HG03108 (cell line): Measurements from ENCODE around the gene ASPHD1.
"Not testable (repeated sequence)": the region's sequence is repeated elsewhere in the genome, so short reads cannot be mapped to it uniquely, and the experiment has no call there.

Source experiments
- ATAC-seq: cut with Tn5 transposase; IDR thresholded peaks from one replicate; pipeline ENCODE4 v1.9.1; 2021; ENCODE audit warnings: moderate library complexity; ENCODE audit not compliant: unreplicated experiment

Gene ASPHD1

DNA sequence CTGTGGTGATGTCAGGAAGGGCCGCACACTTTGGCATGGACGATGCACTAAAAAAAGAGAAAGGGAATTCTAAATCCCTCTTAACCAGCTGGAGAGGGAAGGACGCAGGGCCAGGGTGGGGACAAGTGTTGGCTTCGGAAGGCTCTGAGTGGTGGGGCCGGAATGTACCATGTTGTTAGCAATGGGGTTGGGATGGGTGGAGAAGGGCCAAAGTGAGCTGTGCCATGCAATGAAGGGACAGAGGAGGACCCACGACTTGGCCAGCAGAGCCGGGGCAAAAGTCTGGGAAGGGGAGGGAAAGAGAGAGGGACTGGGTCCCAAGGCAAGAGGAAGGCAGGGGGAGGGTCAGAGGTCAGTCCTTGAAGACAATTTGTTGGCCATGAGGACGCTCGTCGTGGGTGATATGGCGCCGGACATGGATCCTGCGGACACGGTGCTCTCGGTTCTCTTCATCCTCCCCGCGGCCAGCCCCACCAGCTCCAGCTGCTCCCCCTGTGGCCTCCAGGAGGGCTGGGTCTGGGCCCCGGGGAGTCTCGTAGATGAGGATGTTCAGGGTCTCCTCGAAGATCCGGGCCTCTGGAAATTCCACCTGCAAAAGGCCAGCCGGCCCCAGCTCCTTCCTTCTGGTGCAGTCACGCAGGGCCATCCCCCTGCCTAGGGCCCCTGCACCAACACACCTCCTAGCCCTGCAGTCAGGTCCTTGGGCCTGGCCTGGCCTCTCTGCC, 6.4 kb downstream of the ASPHD1 start:
- ATAC-seq = no peak

DNA sequence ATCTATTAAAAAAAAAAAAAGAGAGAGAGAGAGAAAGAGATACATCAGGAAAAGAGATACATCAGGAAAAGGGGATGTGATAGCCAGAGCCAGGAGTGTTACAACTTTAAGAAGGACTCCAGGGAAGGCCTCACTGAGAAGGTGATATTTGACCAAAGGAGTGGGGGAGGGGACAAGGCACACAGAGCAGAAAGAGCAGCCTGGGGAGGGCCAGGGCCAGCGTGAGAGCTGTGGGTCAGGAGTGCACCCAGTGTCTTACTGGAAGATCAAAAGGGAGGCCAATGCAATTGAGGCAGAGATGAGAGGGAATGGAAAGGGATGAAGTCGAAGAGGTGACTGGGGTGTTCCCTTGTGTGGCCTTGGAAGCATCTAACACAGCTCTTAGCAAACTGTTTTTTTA, 7.7 kb downstream of the ASPHD1 start:
- no peak for ATAC-seq

DNA sequence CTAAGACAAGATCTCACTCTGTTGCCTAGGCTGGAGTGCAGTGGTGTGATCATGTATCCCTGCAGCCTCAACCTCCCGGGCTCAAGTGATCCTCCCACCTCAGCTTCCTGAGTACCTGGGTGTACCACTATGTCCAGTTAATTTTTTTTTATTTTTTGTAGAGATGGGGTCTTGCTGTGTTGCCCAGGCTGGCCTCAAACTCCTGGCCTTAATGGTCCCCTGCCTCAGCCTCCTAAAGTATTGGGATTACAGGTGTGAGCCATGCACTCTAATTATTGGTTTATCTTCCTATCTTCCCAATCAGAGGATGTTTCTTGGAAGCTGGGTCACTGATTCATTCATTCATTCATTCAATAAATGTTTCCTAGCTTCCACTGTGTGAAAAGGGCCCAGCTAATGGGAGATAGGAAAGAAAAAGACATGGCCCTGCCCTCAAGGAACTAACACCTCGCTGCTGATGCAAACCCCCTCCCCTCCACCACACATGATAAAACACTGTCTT, 8.5 kb downstream of the ASPHD1 start:
- no peak for ATAC-seq

DNA sequence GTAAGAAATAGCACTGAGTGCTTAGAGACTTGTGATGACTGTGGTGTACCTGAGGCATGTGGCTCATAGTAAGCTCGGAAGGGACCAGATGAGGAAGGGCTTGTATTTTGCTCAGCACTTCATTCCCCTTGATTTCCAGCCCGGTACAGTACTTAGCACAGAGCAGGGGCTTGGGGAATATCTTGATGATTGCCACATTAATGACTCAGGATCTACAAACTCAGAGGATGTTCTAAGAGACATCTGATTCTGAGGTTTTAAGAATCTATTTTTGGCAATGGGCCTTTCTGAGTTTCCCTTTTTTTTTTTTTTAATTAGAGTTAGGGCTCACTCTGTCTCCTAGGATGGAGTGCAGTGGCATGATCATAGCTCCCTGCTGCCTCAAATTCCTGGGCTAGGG, 9.1 kb downstream of the ASPHD1 start:
- ATAC-seq = no peak

DNA sequence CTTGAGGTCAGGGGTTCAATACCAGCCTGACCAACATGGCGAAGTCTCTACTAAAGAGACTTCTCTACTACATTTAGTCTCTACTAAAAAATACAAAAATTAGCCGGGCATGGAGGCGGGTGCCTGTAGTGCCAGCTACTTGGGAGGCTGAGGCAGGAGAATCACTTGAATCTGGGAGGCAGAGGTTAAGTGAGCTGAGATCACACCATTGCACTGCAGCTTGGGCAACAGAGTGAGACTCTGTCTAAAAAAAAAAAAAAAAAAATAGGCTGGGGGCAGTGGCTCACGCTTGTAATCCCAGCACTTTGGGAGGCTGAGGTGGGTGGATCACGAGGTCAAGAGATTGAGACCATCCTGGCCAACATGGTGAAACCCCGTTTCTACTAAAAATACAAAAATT, 9.6 kb downstream of the ASPHD1 start:
- not testable (repeated sequence) for ATAC-seq

DNA sequence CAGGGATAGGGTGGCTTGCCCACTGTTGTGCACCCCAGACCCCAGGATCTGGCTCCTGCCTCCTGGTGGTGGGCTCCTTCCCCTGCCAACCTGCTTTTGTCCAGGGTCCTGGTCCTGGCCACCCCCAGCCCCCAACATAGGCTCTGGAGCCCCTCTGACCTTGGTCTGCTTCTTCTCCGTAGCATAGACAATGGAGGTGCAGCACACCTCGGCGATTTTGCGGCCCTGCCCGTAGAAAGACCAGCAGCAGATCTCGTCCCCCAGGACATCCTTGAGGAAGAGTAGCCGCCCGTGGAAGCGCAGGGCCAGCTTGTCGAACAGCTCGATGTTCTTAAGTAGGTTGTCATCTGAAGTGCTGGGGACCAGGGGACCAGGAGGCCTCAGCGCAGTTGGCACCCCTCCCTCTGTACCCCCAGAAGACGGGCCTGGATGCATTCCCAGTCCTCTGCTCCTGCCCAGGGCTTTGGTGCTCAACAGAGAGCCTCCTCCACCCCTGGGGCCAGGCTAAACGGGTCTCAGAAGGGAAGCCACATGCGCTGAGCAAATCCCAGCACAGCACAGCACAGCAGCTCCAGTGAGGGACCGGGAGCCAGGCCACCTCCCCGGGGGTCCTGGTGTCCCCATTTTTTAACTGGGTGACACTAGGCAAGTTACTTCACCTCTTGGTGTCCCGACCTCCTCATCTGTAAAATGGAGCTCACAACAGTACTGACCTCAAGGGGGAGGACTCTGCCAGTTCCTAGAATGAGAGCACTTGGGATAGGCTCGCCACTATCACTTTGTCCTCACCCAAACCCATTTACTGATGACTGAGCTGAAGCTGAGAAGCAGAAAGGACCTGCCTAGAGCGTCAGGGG, 10.8 kb downstream of the ASPHD1 start:
- ATAC-seq = no peak

DNA sequence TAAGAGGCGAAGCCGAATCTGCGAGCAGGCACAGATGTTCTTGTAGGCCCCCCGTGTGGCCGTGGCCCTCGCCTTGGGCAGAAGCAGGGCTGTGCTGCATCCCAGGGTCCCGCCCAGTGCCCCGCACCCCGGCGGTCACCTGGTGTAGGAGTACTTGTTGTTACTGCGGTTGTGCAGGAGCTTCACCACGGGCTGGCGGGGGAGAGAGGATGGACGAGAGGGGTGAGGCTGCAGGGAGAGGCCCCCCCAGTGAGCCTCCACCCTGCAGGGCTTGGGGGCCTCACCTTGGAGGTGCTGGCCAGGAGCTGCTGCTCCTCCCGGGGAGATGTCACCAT, 11.4 kb downstream of the ASPHD1 start:
- no peak for ATAC-seq

DNA sequence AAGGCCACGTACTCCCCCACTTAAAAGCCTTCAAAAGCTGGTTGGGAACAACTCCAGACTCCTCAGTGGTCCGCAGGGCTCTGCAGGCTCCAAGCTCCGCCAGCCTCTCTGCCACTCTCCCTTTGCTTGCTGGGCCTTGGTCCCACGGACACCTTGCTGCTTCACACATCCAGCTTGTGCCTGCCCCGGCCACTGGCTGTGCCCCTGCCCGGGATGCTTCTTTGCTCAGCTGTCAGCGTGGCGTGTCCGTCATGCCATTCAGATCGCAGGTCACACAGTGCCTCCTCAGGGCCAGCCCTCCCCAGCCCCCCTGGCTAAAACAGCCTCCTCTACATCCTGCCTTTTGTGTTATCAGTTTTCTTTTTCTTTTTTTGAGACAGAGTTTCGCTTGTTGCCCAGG, 11.8 kb downstream of the ASPHD1 start:
- no peak for ATAC-seq

DNA sequence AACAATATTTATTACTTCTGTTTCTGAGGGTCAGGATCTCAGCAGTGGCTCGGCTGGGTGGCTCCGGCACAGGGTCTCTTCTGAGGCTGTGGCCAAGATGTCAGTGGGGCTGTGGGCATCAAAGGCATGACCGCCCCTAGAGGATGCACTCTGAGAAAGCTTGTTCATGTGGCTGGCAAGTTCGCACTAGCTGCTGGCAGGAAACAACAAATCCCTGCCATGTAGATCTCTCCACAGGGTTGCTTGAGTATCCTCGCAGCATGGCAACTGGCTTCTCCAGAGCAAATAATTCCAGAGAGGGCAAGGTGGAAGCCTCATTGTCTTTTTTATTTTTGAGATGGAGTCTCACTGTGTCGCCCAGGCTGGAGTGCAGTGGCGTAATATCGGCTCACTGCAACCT, 13.2 kb downstream of the ASPHD1 start:
- ATAC-seq = no peak

DNA sequence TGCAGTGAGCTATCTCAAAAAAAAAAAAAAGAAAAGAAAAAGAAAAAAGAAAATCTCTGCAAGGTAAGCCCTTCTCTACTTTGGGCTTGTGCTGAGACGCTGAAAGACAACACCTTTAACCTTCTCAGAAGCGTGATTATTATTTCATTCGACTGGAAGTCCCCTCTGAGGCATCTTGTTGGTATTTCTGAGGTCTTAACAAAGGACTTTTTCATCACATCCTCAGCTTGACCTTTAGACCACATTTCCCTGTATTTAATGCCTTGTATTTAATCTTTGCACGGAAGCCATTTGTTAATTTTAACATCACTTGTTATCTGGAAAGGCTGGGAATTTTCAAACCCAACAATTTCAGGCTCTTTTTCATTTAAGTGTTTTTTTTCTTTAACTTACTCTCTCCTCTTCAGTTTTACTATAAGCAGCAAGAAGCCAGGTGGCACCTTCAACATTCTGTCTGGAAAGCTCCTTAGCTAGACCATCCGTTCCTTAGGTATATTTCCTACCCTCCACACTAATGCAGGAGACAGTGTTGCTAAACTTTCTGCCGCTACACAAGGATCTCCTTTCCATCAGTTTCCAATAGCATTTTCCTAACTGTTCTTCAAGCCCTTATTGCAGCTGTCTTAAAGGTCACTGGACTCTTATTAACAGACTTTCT, 15.4 kb downstream of the ASPHD1 start:
- ATAC-seq = no peak

DNA sequence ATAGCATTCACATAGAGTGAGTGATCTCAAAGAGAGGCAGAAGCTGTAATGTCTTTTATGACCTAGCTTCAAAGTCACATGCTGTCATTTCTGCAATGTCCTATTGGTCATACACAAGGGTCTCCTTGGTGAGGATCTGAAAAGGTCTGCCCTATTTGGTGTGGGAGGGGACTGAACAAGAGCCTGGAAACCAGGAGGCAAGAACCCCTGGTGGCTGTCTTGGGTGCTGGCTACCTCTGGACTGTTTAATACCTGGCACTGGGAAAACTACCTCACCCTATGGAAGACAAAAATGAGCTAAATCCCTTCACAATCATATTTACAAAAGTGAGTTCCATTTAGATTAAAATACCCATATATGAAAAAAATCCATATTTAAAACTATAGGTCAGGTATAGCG, 16.7 kb downstream of the ASPHD1 start:
- no peak for ATAC-seq

DNA sequence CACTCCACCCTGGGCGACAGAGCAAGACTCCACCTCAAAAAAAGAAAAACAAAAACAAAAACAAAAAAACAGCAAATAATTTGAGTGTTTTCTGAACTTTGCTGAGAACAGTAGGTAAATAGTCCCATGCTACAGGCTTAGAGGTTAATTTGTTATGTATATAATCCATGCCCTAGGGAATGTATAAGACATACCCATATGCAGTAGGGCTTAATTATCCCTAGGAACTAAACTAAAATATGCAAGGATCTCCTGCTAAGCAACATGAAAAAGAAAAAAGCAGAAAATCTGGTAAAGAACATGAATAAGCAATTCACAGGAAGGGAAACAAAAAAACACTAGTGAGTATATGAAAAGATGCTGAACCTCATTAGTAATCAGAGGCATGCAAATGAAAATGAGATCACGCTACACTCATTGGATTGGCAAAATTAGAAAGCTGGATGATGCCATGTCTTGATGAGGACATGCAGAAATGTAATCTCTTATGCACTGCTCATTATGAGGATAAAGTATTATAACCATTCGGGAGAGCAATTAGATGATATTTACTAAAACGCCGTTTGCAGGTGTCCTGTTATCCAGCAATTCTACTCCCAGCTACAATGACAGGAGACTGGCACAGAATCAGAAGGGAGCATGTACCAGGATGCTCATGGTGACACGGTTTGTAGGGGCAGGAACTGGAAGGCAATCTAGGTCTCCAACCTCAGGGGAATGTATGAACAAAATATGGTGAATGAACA, 20.2 kb downstream of the ASPHD1 start:
- ATAC-seq = no peak

DNA sequence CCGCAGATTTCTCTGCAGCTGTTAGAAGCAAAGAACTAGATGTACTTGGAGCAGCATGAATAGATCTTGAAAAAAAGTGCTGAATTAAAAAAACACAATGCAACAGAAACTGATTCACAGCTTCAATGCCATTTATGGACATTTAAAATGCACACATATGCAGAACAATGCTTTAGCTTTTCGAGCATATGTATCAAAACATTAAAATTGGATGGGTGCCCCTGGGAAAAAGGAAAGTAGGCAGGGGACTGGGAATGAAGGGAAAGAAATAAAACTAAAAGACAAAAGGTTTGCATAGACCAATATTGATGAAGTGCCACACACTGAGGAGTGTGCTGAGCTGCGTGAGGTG, 20.7 kb downstream of the ASPHD1 start:
- no peak for ATAC-seq

DNA sequence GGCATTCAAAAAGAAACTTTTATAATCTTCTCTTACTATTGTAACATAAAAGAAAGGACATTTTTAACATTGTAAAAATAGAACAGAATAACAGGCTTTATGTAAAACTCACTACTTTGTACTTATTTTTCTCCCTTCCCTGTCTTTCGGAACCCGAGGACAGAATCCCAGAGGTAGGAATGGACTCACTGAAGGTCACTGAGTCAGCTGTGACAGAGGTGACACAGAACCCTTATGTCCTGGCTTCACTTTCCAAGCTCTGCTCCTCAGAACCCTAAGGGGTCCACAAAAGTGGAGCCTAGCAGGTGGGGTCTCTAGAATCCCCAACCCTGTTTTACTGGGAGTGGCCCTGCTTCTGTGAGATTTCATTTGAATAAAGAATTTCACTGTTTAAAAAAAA, 22.0 kb downstream of the ASPHD1 start:
- ATAC-seq = no peak

DNA sequence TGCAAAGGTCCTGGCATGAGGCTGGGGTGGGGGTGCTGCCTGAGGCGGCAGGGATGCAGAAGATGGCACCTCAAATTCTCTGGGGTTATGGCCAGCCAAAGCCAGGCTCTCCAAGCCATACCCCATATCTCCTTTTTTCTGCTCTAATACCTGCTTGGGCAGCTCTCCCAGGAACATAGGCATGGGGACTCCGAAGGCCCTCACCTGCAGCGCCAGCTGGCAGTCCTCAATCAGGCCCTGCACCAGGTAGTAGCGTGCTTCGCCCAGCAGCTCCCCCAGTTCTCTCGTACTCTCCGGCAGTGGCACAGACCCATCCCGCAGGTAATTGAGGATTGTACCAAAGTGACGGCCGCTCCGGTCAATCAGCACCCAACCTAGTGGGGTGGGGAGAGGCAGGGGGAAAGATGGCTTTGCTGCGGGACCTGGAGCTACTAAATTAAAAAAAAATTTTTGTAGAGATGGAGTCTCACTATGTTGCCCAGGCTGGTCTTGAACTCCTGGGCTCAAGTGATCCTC, 22.8 kb downstream of the ASPHD1 start:
- no peak for ATAC-seq

DNA sequence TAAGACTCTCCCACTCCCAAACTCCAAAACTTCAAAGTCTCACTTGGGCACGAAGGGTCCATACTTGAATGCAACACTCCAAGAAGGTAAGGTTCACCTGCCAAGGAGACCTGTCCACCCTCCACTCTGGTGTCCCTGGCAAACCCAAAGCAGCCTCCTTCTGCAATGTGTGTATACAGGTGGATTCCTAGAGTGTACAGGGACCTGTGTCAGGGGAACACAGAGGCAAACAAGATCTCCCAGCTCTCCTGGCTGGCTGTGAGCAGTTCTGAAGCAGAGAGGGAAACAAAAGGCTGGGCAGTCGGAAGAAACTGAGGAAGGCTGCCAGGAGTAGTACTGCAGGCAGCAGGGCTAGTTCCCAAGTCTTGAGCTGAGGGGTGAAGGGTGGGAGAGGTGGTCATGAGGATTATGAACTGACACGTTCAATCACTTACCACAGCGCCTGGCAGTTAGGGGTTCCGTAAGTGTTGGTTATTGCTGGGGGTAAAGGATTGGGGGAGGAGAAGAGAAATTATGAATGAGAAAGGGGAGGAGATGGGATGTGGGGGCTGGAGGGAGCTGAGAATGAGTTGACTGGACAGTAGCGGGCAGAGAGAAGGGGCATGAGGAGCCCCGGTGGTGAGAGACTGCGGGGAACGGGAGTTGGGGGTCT, 24.9 kb downstream of the ASPHD1 start:
- no peak for ATAC-seq

DNA sequence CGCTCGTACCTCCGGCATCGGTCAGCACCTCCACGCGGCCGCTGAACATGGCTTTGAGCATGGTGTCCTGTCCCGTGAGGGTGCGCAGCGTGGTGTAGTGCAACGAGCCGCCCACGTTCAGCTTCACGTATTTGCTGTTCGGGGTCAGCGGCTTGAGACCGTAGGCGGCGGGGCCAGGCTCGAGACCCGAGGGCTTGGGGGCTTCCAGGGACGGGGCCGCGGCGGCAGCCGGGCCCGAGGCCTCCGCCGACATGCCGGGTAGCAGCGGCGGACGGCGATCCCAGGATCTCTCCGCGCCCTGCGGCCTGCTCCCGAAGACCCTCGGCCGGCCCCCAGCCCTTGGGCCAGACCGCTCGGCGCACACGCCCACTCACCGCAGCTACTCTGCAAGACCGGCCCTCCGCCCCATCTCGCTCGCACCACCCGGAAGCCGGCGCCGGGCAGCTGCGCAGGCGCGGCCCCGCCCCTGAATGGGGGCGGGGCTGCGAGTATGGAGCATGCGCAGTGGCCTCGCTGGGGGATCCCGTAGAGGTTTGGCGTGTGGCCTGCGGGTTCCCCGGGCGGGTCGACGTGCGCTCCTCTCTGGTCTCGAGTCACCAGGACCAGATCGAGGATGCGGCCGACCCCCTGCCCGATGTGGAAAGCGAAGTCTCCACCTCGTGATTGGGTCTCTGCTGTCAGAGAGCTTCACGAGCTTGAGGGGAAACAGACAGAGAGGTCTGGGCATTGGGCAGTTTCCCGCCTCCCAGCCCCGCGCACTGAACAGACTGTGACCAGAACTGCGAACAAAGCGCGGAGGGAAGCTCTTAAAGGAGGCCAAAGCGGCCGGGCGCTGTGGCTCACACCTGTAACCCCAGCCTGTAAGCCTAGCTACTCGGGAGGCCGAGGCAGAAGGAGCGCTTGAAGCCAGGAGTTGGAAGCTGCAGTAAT, 25.8 kb downstream of the ASPHD1 start, which contains the start of gene KCTD13:
KCTD13 (minus strand) TSS at position 446 of the 930 bp plus-strand sequence; CDS start at position 253, 193 bp downstream.
- ATAC-seq = peak; percentile 83

DNA sequence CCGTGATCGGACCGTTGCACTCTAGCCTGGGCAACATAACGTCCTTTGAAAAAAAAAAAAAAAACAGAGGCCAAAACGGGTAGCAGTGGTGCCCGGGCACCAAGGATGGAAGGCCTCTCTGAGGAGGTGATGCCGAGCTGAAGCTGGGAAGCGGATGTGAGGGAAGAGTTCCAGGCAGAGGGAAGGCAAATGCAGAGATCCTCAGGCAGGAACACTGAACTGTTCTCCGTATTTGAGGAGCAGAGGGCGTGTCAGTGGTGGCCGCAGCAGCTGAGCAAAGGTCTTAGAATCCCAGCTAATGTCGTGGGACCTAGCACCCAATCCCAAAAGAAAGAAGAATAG, 26.4 kb downstream of the ASPHD1 start:
- no peak for ATAC-seq
